Measurements from ENCODE around the gene PARD6A.
A peak's percentile ranks its signal among the peaks of the same experiment; 100 is the strongest.

PARD6A gene, protein sequence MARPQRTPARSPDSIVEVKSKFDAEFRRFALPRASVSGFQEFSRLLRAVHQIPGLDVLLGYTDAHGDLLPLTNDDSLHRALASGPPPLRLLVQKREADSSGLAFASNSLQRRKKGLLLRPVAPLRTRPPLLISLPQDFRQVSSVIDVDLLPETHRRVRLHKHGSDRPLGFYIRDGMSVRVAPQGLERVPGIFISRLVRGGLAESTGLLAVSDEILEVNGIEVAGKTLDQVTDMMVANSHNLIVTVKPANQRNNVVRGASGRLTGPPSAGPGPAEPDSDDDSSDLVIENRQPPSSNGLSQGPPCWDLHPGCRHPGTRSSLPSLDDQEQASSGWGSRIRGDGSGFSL

DNA sequence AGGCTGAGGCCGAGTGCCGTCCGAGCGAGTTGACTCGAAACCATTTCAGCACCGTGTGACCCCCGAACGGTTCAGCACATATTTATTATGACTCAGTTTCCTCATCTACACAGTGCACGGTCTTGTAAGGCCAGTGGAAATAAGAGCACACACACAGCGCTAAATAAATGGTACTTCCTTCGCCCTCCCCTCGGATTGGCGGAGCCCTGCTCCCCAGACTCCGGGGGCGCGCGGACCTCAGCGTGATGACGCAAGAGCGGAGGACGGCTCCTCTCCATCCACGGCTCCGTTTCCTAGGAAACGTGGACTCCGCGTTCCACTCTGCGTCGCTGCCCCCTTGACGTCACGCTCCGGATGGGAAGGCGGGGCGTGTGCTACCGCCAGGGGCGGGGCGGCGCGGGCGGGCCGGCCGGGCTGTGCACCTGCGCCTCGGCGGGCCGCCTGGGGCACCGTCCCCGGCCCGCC is at the start of gene PARD6A:
Gene PARD6A (plus strand): TSS at position 397 of the 465 bp plus-strand sequence. CDS start 79 bp downstream, outside the sequence.
- DNase-seq (ENCODE audit: low read depth) = peak; percentile 97

DNA sequence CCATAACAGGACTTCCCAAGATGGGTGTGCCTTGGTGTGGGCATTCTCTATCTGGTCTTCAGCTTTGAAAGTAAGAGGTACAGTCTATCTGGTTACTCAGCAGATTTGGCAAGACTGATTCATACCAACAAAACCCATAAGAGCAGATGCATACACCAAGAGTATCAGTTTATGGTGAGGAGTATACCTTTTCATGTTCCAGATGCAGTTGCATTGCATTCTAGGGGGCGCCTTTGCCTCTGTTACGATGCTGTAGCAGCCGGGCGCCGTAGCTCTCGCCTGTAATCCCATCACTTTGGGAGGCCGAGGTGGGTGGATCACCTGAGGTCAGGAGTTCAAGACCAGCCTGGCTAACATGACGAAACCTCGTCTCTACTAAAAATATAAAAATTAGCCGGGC is 47.0 kb upstream of the PARD6A start:
- DNase-seq (ENCODE audit: low read depth) = no peak

DNA sequence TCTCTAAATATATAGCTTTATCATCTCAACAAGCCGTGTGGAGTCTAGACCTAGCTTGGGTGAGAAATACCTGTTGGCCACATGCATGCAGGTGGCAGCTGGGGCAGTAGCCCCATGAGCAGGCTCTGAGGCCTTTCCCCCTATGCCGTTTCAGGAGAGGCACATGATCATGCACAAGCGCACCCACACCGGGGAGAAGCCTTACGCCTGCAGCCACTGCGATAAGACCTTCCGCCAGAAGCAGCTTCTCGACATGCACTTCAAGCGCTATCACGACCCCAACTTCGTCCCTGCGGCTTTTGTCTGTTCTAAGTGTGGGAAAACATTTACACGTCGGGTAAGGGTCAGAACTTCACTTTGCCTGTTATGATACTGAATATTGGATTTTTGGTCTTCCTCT is 32.5 kb upstream of the PARD6A start:
- DNase-seq (ENCODE audit: low read depth) = no peak

DNA sequence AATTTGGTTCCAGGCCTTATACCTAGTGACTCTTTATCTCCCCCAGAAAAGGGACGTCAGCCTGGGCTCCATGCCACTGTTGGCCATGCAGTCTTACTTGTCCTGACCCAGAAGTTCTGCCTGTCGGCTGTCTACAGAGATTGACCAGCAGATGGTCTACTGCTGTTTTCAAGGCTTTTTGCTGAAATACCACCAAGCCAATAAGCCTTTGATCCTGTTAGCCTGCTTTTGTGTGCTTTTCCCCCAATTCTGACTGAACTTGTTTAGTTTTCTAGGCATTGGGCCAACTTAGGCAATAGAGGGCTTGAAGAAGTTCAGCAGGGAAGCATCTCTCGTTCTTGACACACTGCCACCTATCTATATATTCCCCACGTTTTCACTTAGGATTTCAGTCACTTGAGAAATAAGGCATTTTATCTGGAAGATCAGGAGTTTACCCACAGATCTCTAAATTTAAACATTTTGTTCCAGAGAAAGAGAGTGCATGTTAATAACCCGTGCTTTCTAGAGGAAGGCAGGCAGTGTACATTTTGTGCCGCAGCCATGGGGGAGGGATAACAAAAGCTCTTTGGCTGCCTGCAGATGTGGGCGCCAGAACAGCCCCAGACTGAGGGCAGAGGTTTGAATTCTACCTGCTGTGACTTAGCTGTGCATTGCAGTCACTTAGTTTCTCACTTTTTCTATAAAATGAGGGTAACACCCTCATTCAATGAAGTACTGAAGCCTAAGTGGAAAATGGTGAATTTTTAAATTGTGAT is 28.2 kb upstream of the PARD6A start:
- no peak for DNase-seq (ENCODE audit: low read depth)

DNA sequence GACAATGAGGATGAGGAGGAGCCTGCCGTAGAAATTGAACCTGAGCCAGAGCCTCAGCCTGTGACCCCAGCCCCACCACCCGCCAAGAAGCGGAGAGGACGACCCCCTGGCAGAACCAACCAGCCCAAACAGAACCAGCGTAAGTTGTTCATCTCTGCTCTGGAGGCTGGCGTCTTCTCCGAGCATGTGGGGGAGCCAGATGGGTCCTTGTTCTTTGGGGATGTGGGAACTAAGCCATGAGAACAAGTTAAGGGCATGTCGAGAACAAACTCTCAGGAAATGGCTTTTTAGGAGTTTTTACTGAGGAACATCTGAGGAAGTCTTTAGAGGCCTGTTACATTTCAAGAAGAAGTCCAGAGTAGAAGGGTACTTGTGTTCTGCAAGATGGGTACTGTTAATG is 24.0 kb upstream of the PARD6A start:
- DNase-seq (ENCODE audit: low read depth) = no peak

DNA sequence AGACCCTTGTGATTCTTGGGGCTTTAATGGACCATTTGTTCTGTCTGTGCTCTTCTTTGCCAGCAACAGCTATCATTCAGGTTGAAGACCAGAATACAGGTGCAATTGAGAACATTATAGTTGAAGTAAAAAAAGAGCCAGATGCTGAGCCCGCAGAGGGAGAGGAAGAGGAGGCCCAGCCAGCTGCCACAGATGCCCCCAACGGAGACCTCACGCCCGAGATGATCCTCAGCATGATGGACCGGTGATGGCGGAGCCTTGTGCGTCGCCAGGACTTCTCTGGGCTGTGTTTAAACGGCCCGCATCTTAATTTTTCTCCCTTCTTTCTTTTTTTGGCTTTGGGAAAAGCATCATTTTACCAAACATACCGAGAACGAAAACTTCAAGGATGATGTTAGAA is 23.1 kb upstream of the PARD6A start:
- no peak for DNase-seq (ENCODE audit: low read depth)

DNA sequence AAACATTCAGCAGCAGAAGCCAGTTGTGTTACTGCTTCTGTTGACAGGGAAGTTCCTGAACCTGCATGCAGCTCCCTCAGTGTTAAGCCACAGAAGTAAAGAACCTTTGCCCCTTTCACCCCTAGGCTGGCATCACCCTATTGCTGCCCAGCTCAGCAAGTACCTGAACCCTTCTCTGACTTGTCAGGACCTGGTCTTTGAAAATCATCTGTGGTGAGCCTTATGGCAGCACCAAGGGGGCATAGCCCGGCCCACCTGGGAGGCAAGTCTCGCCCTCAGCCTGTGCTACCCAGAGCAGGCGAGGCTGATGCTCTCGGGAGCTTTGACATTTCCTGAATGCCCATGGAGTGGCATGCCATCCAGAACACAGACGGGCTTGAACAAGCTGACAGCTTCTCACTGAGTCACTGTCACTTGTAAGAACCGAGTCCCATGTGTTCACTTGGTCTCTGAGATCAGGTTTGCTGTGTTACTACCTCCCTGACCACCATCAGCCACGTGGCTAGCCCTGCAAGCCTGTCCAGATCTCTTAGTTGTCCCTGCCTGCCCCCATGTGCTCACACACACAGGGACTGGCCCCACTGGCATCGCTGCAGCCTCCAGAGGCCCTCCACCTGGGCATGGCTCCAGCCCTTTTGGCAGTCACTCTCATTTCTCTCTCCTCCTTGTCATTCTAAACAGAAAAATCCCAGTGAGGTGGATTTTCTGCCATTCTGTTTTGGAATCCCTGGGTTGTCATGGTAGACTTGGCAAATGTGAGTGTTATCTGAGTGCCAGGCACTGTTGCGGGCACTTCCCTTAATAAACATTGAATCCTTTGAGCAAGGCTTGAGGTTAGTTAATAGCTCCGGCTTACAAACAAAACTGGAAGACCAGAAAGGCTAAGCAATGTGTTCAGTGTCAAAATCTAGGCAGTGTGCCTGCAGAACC is 18.7 kb upstream of the PARD6A start:
- peak; percentile 9 for DNase-seq (ENCODE audit: low read depth)

DNA sequence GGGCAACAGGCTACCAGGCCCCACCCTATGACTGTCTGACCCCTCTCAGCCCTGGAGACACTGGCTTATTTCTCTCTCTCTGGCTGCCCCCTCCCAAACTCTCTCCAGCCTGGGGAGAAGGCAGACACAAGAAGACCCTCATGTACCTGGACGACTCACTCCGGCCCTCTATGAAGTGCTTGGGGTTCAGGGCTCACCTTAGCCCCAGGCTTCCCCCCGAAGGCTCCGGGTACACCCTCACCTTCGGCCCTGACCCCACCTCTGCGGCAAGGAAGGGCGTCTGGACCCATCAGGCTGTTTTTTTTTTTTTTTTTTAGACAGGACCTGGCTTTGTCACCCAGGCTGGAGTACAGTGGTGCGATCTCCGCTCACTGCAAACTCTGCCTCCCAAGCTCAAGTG is 16.7 kb upstream of the PARD6A start:
- DNase-seq (ENCODE audit: low read depth) = no peak

DNA sequence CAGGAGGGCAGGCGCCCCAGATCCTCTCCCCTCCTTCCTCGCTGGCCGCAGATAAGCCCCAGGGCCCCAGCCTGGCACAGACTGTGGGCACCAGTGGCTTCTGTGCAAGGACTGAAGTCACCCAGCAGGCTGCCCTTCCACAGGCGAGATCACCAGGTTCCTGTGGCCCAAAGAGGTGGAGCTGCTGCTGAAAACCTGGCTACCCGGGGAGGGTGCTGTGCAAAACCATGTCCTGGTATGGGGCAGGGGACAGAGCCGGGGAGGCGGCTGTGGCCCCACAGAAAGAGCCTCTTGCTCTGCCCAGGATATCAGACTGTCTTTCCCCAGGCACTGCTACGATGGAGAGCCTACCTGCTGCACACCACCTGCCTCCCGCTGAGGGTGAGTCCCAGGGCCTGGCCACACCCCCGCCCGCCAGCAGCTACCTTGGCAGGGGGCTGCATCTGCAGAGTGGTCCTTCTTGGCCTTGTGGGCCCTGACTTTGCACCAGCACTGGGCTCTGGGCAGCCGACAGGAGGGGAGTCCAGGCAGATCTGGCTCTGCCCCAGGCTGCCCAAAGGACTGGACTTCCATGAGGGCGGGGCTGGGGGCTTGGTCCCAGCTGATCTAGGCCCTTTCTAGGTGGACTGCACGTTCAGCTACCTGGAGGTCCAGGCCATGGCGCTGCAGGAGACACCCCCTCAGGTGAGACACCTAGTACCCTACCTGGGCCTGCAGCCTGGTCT is 15.2 kb upstream of the PARD6A start:
- no peak for DNase-seq (ENCODE audit: low read depth)

DNA sequence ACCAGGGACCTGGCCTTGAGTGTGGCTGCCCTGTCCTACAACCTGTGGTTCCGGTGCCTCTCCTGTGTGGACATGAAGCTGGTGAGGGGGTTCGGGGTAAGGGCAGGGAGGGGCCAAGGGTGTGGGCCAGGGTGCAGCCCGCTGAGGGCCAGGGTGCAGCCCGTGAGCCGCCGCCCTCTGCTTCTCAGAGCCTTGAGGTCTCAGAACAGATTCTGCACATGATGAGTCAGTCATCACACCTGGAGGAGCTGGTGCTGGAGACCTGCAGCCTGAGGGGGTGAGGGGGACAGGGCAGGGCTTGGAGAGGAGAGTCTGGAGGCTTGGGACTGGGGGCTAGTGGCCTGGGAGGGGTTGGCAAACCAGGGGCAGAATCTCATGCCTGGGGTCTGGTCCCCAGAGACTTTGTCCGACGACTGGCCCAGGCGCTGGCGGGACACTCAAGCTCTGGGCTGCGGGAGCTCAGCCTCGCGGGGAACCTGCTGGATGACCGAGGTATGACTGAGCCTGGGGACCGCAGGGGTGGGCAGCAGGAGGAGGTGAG is 13.6 kb upstream of the PARD6A start:
- no peak for DNase-seq (ENCODE audit: low read depth)

DNA sequence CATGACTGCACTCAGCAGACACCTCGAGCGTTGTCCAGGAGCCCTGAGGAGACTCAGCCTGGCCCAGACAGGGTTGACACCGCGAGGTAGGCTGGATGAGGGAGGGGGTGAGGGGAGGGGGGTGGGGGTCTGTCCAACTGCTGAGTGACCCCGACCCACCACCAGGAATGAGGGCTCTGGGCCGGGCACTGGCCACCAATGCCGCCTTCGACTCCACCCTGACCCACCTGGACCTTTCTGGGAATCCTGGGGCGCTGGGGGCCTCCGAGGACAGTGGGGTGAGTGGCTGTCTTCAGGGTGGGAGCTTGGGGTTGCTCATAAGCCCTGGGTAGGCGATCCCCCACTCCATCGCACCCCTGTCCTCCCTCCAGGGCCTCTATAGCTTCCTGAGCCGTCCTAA is 13.1 kb upstream of the PARD6A start:
- DNase-seq (ENCODE audit: low read depth) = no peak

DNA sequence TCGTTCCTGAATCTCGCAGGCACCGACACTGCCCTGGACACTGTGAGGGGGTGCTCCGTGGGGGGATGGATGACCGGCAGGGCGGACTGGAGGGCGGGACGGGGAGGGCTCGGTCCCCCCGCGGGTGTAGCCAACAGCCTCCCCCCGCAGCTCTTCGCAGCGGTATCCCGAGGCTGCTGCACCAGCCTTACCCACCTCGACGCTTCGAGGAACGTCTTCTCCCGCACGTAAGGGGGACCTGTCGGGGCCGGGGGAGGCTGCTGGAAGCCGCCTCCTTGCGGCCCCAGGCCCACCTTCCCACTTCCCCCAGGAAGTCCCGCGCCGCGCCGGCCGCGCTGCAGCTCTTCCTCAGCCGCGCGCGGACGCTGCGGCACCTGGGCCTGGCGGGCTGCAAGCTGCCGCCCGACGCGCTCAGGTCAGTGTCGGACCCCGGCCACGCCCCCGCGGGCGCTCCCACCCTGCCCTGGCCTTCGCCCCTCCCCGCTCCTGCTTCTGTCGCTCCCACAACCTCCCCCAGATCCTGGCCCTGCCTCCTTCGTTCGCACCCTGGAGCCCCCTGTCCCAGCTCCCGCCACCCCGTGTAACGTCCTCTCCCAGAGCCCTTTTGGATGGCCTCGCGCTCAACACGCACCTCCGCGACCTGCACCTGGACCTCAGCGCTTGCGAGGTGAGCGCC is 12.5 kb upstream of the PARD6A start:
- DNase-seq (ENCODE audit: low read depth) = no peak

DNA sequence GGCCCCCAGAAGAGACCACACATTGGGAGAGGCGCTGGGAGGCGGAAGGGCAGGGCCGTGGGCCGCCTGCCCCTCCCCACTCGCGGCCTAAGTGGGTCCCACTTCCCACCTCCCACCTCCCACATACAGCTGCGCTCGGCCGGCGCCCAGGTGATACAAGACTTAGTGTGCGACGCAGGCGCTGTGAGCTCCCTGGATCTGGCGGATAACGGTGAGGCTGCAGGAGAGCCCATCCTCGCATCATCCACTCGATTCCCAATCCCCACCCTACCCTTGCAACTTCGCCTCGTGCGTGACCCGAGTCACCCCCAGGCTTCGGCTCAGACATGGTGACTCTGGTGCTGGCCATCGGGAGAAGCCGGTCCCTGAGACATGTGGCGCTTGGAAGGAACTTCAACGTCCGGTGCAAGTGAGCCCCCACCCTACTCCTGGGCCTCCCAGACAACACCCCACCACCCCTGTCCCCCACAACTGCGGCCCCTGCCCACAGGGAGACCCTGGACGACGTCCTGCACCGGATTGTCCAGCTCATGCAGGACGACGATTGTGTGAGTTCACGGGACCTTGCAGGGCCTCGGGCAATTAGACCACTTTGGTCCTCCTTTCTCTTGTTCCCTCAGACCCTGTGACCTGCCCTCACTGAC is 11.9 kb upstream of the PARD6A start:
- DNase-seq (ENCODE audit: low read depth) = no peak

DNA sequence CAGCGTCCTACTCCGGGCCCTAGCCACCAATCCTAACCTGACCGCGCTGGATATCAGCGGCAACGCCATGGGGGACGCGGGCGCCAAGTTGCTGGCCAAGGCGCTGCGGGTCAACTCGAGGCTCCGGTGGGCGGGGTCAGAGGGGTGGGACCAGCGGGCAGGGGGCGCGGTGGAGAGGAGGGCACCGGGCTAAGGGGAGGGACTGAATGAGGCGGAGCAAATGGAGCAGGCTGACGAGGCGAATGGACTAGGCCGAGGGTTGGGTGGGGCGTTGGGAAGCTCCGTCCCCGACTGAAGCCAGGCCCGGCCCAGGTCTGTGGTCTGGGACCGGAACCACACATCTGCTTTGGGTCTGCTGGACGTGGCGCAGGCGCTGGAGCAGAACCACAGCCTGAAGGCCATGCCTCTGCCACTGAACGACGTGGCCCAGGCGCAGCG is 11.2 kb upstream of the PARD6A start:
- DNase-seq (ENCODE audit: low read depth) = peak; percentile 52

DNA sequence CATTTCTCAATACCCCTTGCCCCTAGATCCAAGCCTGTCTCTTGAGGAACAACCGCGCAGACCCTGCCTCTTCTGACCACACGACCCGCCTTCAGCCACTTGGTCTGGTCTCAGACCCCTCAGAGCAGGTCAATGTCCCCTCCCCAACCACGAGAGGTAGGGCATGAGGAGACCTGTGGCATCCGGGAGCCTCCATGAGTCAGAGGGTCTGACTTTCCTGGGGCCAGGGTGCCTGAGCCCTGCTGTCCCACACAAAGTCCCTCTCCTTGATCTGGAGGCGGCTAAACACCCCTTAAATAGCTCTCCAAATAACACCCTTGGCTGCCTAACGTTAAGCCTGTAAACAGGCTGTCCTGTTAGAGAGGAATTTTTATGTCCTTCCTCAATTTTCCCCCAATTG is 10.7 kb upstream of the PARD6A start:
- DNase-seq (ENCODE audit: low read depth) = no peak

DNA sequence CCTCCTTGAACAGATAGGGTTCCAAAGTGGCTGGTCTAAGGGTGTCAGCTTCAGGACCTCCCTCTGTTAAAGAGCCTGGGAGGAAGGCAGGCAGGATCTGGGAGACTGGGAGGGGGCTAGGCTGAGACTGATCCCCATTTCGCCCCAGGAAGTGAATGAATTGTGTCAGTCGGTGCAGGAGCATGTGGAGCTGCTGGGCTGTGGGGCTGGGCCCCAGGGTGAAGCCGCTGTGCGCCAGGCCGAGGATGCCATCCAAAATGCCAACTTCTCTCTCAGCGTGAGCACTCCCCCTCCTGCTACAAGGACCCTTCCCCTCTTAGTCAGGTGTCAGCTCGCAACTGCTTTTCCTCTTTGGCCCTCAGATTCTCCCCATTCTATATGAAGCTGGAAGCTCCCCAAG is 9.7 kb upstream of the PARD6A start:
- no peak for DNase-seq (ENCODE audit: low read depth)

DNA sequence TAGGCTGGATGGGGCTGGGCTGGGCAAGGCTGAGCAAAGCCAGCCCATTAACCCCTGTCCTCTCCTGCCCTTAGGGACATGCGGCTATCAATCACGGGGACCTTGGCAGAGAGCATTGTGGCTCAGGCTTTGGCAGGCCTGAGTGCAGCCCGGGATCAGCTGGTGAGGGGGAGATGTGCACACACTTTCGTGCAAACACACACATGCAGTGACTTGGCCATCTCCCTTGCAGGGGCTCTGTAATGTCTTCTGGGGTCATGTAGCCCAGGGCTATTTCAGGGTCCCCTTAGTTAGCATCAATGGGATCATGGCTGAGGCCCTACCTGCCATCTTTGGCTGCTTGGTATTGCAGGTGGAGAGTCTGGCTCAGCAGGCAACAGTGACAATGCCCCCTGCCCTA is 8.9 kb upstream of the PARD6A start:
- DNase-seq (ENCODE audit: low read depth) = no peak

DNA sequence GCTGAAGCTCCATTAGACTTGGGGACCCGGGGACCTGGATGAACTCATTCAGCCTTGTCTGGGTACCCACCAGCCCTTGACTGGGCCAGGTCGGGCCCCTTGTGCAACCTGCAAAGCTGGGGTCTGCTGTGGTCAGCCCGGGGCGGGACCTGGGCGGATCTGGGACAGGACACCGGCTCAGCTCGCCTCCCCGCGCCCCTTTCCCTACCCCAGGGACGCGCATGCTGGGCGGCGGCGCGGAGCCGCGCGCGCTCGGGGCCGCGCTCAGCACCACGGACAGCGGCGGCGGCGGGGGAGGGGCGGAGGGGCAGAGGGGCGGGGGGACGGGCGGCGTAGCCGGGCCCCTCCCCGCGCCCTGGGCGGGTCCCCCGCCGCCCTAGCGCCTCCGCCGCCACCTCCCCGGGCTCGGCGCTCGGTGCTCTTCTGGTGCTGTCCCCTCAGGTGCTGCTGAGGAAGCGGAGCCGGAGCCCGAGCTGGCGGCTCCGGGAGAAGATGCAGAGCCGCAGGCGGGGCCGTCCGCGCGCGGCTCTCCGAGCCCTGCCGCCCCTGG is 8.1 kb upstream of the PARD6A start:
- DNase-seq (ENCODE audit: low read depth) = peak; percentile 54

DNA sequence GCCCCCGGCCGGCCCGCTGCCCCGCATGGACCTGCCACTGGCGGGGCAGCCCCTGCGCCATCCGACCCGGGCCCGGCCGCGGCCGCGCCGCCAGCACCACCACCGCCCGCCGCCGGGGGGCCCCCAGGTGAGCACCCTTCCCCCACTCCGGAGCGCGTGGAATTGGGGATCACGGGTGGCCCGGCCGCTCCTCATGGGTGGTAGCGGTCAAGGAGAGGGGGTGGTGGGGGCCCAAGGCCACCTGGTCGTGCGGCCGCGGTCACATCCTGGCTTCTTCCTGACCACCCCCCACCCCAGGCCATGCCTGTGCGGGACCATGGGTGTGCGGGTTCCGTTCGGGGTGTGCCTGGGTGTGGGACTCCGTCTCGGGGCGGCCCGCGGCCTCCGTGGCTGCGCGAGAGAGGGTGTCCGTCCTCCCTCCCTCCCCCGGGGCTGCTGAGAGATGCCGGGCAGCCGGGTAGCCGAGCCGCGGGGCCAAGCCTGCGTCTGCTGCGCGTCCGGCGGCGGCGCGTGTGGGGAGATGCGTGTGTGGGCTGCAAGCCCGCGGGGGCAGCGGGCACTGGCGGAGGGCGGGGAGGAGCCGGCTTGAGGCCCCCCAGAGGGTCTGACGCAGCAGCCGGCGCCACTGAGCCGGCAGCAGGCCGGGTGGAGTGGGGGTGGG is 7.5 kb upstream of the PARD6A start:
- peak; percentile 39 for DNase-seq (ENCODE audit: low read depth)

All from EH (cell line).